SK-N-SH (cell line): Measurements from ENCODE around the gene PAPSS2.

Source experiments
- GABPA ChIP-seq: IDR thresholded peaks from 2 replicates; pipeline ENCODE4 v1.4.0; 2012; ENCODE audit warnings: low read depth, mild to moderate bottlenecking
- TAF1 ChIP-seq: IDR thresholded peaks from 2 replicates; pipeline ENCODE4 v1.6.1; 2012; ENCODE audit warnings: low read depth, mild to moderate bottlenecking, low read length, moderate library complexity, borderline replicate concordance
- TF ChIP-seq, protein P1 (sequence below): fragments of 200-600 bp; sonication (generic); IDR thresholded peaks from 2 replicates; pipeline ENCODE4 v1.6.1; 2017; ENCODE audit warnings: antibody characterized with exemption, mild to moderate bottlenecking, moderate library complexity
- TF ChIP-seq, protein P2 (sequence below): fragments of 150-350 bp; IDR thresholded peaks from 2 replicates; pipeline ENCODE4 v1.6.1; 2017; ENCODE audit warnings: antibody characterized with exemption, low read length, low read depth, borderline replicate concordance

DNA sequence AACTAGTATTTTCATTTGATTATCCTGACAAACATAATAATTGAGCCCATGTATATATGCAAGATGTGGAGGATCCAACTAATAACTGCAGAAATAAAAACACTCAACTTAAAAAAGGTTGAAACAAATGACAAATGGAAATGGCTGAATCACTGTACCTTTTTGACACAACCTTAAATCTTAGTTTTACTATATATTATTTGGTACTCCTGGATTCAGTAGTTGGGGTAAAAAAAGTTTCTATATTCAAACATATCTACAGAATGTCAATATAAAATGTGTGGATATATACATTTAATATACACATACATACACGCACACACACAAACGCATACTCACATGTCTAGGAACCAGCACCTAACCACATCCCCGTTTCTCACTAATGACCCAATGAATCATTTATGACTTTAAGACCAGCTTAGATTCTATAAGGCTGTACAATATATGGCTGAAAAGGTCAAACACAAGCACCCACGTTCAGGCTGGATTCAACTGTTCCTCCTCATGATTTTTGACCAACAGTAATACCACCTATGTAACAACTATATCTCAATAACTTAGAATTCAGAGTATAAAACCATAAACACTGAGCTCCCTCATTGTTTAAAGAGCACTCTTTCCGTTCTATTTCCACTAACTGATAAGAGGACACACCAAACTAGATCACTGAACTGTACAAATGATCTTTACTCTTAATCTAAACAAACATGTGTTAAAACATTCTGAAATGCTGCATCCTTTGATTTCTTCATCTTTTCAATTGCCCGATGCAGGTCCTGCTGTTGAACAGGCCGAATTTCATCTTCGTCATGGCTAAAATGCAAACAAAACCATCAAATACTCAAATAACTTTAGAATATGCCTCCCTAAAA, 94.6 kb downstream of the PAPSS2 start:
- TF ChIP-seq, protein P1, sequence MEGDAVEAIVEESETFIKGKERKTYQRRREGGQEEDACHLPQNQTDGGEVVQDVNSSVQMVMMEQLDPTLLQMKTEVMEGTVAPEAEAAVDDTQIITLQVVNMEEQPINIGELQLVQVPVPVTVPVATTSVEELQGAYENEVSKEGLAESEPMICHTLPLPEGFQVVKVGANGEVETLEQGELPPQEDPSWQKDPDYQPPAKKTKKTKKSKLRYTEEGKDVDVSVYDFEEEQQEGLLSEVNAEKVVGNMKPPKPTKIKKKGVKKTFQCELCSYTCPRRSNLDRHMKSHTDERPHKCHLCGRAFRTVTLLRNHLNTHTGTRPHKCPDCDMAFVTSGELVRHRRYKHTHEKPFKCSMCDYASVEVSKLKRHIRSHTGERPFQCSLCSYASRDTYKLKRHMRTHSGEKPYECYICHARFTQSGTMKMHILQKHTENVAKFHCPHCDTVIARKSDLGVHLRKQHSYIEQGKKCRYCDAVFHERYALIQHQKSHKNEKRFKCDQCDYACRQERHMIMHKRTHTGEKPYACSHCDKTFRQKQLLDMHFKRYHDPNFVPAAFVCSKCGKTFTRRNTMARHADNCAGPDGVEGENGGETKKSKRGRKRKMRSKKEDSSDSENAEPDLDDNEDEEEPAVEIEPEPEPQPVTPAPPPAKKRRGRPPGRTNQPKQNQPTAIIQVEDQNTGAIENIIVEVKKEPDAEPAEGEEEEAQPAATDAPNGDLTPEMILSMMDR = no peak
- TF ChIP-seq GABPA (no peak), TAF1 (no peak)
- TF ChIP-seq, protein P2, sequence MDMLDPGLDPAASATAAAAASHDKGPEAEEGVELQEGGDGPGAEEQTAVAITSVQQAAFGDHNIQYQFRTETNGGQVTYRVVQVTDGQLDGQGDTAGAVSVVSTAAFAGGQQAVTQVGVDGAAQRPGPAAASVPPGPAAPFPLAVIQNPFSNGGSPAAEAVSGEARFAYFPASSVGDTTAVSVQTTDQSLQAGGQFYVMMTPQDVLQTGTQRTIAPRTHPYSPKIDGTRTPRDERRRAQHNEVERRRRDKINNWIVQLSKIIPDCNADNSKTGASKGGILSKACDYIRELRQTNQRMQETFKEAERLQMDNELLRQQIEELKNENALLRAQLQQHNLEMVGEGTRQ = no peak
